Fibroblast of skin of back (primary cell): Measurements from ENCODE around the gene RPUSD4.

ENCODE experiments used
- DNase-seq: peaks from one replicate; pipeline ENCODE4 v3.0.0-alpha.2; 2013

Gene RPUSD4

DNA sequence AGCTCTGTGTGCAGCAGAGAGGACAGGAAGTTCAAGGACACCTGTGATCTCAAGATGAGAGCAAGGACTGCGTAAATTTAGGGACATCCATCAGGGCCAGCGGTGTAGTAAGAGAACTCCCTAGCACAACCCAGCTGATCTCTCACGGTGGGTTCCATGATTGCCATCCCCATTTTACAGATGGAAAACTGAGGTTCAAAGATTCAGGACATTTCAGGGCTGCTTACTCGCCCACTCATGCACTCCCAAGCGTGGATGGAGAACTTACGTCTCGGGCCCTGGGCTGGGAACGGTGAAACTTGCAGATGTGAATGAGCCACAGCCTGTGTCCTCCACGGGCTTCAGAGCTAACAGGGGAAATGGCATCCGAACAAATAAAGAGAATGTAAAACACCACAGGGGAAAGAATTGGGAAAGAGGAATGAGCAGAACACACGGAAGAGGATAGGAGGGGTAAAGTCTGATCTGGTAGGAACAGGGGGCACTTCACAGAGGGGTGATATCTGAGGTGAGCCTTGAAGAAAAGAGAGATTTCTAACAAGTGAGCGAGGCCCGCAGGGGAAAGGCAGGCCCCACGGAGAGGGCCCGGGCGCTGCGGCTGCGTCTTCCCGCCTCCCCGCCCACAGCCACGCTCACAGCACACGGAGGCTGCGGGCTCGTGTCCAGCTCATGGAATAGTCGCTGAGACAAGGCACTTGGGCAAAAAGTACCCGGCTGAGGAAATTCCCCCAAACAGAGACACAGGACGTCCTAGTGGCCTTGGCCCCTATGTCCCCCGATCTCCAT is 55.9 kb downstream of the RPUSD4 start:
- DNase-seq, result no peak

DNA sequence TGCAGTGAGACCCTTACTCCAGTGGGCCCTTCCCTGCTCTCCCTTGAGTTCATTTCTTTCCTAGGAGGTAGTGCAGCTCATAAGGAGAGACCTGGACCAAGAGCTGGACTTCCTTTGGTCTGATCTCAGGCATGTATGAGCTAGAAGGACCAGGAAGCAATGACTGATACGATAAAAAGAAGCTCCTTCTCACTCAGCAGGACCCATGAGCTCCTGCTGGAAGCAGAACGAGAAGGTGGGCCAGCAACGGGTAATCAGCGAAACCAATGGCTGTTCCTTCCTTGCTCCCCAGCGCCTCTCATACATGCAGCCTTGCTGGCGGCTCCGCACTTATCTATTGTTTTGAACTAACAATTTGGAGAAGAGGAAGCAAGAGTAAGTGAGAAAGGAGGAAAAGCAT is 56.8 kb downstream of the RPUSD4 start:
- DNase-seq, result no peak

DNA sequence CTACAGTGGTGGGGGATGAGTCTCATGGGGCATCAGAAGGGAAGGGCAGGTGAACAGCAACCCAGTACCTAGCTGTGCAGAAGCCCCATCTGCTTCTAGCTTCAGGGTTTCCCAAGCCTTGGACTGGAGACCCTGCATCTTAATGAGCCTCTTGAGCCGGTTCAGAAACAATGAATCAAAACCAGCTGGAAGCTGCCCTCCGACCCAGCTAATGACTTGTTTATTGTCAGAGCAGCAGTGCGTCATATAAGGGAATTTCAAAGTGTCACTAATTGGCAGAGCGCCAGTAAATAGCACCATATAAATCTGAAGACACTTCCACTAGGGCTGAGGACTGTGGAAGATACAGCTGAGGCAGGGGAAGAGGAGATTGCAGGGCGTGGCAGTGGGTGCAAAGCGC is 57.5 kb downstream of the RPUSD4 start:
- peak; percentile 24 for DNase-seq

DNA sequence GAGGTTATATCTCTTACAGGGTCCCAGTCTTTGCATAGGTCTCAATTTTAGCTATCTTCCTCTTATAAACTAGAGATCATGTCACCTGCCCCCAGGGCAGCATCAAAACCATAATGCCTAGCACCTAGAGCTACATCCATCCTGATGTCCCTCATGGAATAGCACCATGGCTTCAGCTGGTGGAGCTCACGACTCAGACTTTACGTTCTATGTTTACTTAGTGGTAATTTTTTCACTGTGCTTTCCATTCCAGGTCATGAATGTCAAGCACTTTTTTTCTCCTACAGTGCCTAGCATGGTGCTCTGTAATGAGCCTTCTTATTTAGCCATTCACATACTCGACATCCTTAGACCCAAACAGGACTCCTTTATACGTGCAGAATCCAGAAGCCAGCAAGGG is 58.4 kb downstream of the RPUSD4 start:
- no peak for DNase-seq

DNA sequence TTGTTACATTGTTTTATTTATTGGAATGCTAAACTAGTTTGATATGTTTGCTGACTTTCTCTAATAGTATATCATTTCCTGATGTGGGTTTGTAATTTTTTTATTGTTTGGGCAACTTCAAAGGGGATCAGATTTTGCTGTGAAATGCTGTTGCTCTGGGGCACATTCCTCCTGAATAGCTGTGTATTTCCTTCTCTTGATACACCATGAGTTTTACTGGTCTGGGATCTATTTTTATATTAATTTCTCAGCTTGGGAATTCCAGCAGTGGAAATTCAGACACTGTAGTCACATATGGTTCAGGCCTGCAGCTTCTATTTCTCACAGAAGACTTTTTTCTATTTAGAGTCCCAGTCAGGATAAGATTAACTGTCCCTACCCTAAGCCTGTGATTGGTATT is 58.9 kb downstream of the RPUSD4 start:
- DNase-seq, result no peak

DNA sequence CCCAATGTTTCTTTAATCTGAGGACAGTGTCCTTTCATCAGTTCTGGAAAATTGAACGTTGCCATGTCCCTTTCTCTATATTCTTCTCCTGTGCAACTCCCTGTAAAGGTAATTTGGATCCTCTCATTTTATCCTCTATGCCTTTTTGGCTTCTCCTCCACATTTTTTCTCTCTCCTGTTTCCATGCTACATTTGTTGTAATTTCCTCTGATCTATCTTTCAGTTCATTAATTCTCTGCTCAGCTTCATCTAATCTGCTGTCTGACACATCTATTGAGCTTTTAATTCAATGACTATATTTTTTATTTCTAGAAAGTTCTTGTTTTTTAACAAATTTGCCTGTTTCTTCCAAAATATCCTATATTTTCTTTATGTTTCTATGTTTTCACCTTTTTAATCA is 59.3 kb downstream of the RPUSD4 start:
- no peak for DNase-seq
